ENCODE results near the gene MCC. TPM values are rescaled to one million over a fixed set of nuclear protein-coding genes. Genes with fewer than 3 reads are reported as not detected.

MCC gene
- total RNA-seq, 1 experiment from 2014 or later = 7.6 TPM

DNA sequence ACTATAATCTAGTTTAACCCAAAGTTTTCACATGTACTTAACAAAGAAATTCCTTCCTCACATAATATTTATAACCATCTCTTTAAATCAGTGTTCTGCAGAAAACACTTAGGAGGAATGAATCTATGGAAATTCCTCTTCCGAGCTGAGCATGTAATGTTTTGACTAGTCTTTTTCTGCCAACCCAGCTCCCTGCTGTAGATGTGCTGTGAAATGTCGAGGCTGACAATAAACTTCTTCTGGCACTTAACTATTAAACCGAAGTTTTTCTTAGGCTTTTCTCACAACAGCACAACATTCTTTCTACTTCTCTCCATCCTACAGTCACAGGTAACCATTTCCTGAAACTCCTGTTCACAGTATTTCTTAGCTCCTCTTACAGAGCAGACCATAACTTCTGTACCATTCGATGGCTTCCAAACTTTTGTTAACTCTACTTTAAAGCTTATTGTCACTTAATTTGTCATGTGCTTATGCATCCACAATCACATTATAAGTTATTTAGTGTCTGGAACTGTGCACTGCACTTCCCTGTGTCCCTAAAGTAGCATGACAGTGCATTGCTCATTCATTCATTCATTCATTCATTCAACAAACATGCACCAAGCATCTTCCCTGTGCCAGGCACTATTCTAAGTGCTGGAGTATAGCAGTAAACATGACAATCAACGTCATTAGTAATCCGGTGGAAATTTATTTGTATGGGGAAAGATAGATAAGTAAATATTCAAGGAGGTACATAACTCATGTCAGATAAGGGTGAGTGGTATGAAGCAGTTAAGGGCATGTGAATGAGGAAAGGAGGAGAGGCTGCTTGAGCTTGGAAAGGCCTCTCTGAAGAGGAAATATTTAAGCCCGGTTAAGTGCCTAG lies 108.1 kb downstream of the MCC start:
- H3K27ac Mint-ChIP-seq = no peak overlapping the region; a peak in 1 of 7 replicates
- H3K27ac ChIP-seq (ENCODE audit: insufficient read length, low read depth, low read length) = no peak overlapping the region
- no peak overlapping the region for H3K14ac ChIP-seq (ENCODE audit: insufficient read depth, low read length)
- no peak overlapping the region for H2BK20ac ChIP-seq (ENCODE audit: low read depth, low read length, poor library complexity, severe bottlenecking)
- H3K27me3 ChIP-seq (ENCODE audit: insufficient read depth, low read length) = no peaks in the 10 kb centered on the region
- H3K27me3 Mint-ChIP-seq (ENCODE audit: low read depth) = no peaks in the 10 kb centered on the region
- H4K8ac ChIP-seq (replicated peaks; ENCODE audit: insufficient read length, low read depth, low read length) = no peak overlapping the region
- H2BK120ac ChIP-seq (ENCODE audit: low read depth, low read length, poor library complexity, severe bottlenecking) = no peak overlapping the region
- H3K4me1 ChIP-seq (ENCODE audit: insufficient read depth, low read length) = no peaks in the 10 kb centered on the region; the same call in 1 of the 2 replicates
- H3K18ac ChIP-seq (ENCODE audit: insufficient read length, low read depth, low read length) = no peak overlapping the region
- H2BK5ac ChIP-seq (ENCODE audit: insufficient read length, low read length) = no peak overlapping the region
- WGBS (ENCODE audit: extremely low coverage, insufficient read length, low lambda C conversion rate) = no CpG with 5 or more reads among the region's 7 CpGs
- no peak overlapping the region for H2AK5ac ChIP-seq (ENCODE audit: insufficient read length, low read length)
- no peaks in the 10 kb centered on the region for H3K9me3 ChIP-seq (ENCODE audit: control insufficient read depth, low read depth, low read length)
- H4K20me1 ChIP-seq (ENCODE audit: control insufficient read depth, insufficient read depth, insufficient read length) = no peaks in the 10 kb centered on the region
- H3K4me3 Mint-ChIP-seq = no peak overlapping the region
- H4K91ac ChIP-seq (ENCODE audit: insufficient read length, low read depth, low read length) = no peak overlapping the region
- H3K23ac ChIP-seq (ENCODE audit: insufficient read length, low read depth, low read length) = no peak overlapping the region
- no peak overlapping the region for H2BK15ac ChIP-seq (ENCODE audit: low read depth, low read length)
- no peaks in the 10 kb centered on the region for H3K36me3 Mint-ChIP-seq (ENCODE audit: insufficient read depth in 1 of 3, low read depth in 3 of 3)
- TF ChIP-seq, protein P1, sequence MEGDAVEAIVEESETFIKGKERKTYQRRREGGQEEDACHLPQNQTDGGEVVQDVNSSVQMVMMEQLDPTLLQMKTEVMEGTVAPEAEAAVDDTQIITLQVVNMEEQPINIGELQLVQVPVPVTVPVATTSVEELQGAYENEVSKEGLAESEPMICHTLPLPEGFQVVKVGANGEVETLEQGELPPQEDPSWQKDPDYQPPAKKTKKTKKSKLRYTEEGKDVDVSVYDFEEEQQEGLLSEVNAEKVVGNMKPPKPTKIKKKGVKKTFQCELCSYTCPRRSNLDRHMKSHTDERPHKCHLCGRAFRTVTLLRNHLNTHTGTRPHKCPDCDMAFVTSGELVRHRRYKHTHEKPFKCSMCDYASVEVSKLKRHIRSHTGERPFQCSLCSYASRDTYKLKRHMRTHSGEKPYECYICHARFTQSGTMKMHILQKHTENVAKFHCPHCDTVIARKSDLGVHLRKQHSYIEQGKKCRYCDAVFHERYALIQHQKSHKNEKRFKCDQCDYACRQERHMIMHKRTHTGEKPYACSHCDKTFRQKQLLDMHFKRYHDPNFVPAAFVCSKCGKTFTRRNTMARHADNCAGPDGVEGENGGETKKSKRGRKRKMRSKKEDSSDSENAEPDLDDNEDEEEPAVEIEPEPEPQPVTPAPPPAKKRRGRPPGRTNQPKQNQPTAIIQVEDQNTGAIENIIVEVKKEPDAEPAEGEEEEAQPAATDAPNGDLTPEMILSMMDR (conservative IDR thresholded peaks at IDR 0.05) = no peak
- H3K23me2 ChIP-seq (ENCODE audit: insufficient read length, low read depth, low read length, poor library complexity, severe bottlenecking) = no peaks in the 10 kb centered on the region
- H3K4me1 Mint-ChIP-seq = peaks cover 2% of the 10 kb centered on the region in 2 experiments; a peak in 2 of 4 replicates
- no peak overlapping the region for H2AFZ ChIP-seq (ENCODE audit: low read length)
- no peak overlapping the region for H3K4me2 ChIP-seq (ENCODE audit: insufficient read depth, insufficient read length, low read length)
- DNase-seq = no peak
- H3K79me1 ChIP-seq (ENCODE audit: insufficient read depth, low read depth, low read length, poor library complexity, severe bottlenecking) = no peaks in the 10 kb centered on the region
- H4K5ac ChIP-seq (ENCODE audit: insufficient read length, low read depth, low read length) = no peak overlapping the region
- H3K9ac ChIP-seq (ENCODE audit: extremely low read depth, insufficient read length, low read length) = no peak overlapping the region
- no peak overlapping the region for H3K56ac ChIP-seq (ENCODE audit: insufficient read length, low read depth, low read length)
- no peaks in the 10 kb centered on the region for H3K79me2 ChIP-seq (ENCODE audit: insufficient read depth, low read length)
- H3T11ph ChIP-seq (ENCODE audit: low read length) = no peak overlapping the region
- H2BK12ac ChIP-seq (ENCODE audit: insufficient read length, low read depth, low read length) = no peak overlapping the region
- H3K9me3 Mint-ChIP-seq = no peaks in the 10 kb centered on the region
- no peak overlapping the region for H3K4ac ChIP-seq (ENCODE audit: low read depth, low read length)

Data from H9 (cell line).